Fibroblast of lung (primary cell): Measurements from ENCODE around the gene HPS1. TPM values are rescaled to one million over a fixed set of nuclear protein-coding genes. Genes with fewer than 3 reads are reported as not detected.

Source experiments
- DNase-seq, 2 donors: peaks; one replicate each; pipeline versions ENCODE4 v3.0.0 to v3.0.0-alpha.2; 2010; ENCODE audit warnings: low read depth in 2 of 2
- H2AFZ ChIP-seq: 2 replicates; pipeline ENCODE4 v1.5.1; 2012; ENCODE audit warnings: low read length, control low read depth, inconsistent platforms
- H3K27ac ChIP-seq: 2 replicates; pipeline ENCODE4 v1.5.1; 2011; ENCODE audit warnings: low read length, control low read depth; ENCODE audit not compliant: insufficient read depth
- H3K27me3 ChIP-seq: 2 replicates; pipeline ENCODE4 v1.5.1; 2011; ENCODE audit warnings: mild to moderate bottlenecking, low read length; ENCODE audit not compliant: control insufficient read depth, insufficient read depth
- H3K36me3 ChIP-seq: 2 replicates; pipeline ENCODE4 v1.5.1; 2011; ENCODE audit warnings: low read length; ENCODE audit not compliant: control insufficient read depth, insufficient read depth
- H3K4me1 ChIP-seq: 2 replicates; pipeline ENCODE4 v1.5.1; 2011; ENCODE audit warnings: low read length; ENCODE audit not compliant: control insufficient read depth, insufficient read depth; ENCODE audit errors: extremely low read depth
- H3K4me2 ChIP-seq: 2 replicates; pipeline ENCODE4 v1.5.1; 2011; ENCODE audit warnings: low read length, control low read depth; ENCODE audit not compliant: insufficient read depth; ENCODE audit errors: extremely low read depth
- H3K4me3 ChIP-seq, 4 experiments: fragments of 200-600 bp in 1 of 4; sonication (generic) in 1 of 4; replicated peaks in 1 of 4; 2 replicates each; pipeline ENCODE4 v1.5.1; 2011 to 2016; ENCODE audit warnings: low read length in 4 of 4, low read depth in 3 of 4, mild to moderate bottlenecking in 3 of 4, control low read depth in 2 of 4, inconsistent platforms in 1 of 4, mixed read lengths in 1 of 4; ENCODE audit not compliant: insufficient read depth in 1 of 4; ENCODE audit errors: control extremely low read depth in 1 of 4
- H3K79me2 ChIP-seq: 2 replicates; pipeline ENCODE4 v1.5.1; 2012; ENCODE audit warnings: mild to moderate bottlenecking, low read length, inconsistent platforms; ENCODE audit not compliant: control insufficient read depth, insufficient read depth
- H3K9ac ChIP-seq: 2 replicates; pipeline ENCODE4 v1.5.1; 2011; ENCODE audit warnings: mild to moderate bottlenecking, low read length, control low read depth; ENCODE audit not compliant: insufficient read depth
- H3K9me3 ChIP-seq: 2 replicates; pipeline ENCODE4 v1.5.1; 2012; ENCODE audit warnings: low read depth, low read length; ENCODE audit not compliant: control insufficient read depth, insufficient read depth
- H4K20me1 ChIP-seq: 2 replicates; pipeline ENCODE4 v1.5.1; 2011; ENCODE audit warnings: low read length; ENCODE audit not compliant: control insufficient read depth, insufficient read depth; ENCODE audit errors: extremely low read depth
- EZH2 ChIP-seq: IDR thresholded peaks from 2 replicates; pipeline ENCODE4 v1.5.1; 2012; ENCODE audit warnings: low read length, control low read depth, mild to moderate bottlenecking; ENCODE audit errors: missing control alignments
- polyA plus RNA-seq, 2 donors: library from polyadenylated mRNA; depleted of rRNA in 1 of 2; stranded (reverse) in 1 of 2; unstranded in 1 of 2; fragments of >200 nt; gene quantifications; 2 replicates each; pipeline ENCODE4 v1.2.1, GENCODE V29; 2011 to 2012; ENCODE audit warnings: missing spikeins in 1 of 2
- total RNA-seq: library from RNA; depleted of rRNA; stranded (reverse); fragments of >200 nt; gene quantifications from 2 replicates; pipeline ENCODE4 v1.2.1, GENCODE V29; 2014
- TF ChIP-seq, protein P1 (sequence below), 2 donors: IDR thresholded peaks in 1 of 2; conservative IDR thresholded peaks in 1 of 2; 1 replicate in 1 of 2; 2 replicates in 1 of 2; pipeline ENCODE4 v1.5.1; 2011 to 2012; ENCODE audit warnings: low read length in 2 of 2, control low read depth in 1 of 2, inconsistent platforms in 1 of 2, low read depth in 1 of 2, mild to moderate bottlenecking in 1 of 2

Gene HPS1
- total and polyA plus RNA-seq, 2 donors (not counting 1 experiment from before 2014, with no cell fraction given), result 44.6 to 58.1 TPM

DNA sequence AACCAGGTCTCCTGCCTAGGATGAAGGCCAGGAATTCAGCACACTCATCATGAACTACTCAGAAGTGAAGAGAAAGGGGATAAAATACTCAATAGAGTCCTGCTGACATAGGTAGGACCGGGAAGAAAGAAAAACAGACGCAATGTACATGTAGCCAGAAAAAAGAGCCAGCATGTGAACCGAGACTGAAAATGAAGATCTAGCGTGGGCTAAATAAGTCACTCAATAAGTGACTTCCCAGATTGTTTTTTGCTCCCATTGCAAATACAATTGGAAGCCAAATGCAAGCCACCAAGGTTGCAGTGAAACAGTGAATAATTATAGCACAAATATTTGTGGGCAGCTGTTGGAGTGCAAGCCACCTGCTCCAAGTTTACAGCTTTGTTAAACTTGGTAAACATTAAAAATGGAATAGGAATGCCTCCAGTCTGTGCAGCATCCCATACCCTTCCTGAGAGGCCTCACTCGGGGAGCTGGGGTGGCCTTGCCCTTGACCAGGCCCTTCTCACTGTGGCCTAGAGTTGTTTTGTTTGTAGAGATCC, 34.7 kb upstream of the HPS1 start:
- no peaks in the 10 kb centered on the region for H3K36me3 ChIP-seq
- no peaks in the 10 kb centered on the region for H4K20me1 ChIP-seq
- DNase-seq, result no peak
- H3K9ac ChIP-seq, result no peak overlapping the region
- no peak overlapping the region for H3K27ac ChIP-seq
- H2AFZ ChIP-seq, result no peak overlapping the region
- TF ChIP-seq EZH2, result no peak
- TF ChIP-seq, protein P1, sequence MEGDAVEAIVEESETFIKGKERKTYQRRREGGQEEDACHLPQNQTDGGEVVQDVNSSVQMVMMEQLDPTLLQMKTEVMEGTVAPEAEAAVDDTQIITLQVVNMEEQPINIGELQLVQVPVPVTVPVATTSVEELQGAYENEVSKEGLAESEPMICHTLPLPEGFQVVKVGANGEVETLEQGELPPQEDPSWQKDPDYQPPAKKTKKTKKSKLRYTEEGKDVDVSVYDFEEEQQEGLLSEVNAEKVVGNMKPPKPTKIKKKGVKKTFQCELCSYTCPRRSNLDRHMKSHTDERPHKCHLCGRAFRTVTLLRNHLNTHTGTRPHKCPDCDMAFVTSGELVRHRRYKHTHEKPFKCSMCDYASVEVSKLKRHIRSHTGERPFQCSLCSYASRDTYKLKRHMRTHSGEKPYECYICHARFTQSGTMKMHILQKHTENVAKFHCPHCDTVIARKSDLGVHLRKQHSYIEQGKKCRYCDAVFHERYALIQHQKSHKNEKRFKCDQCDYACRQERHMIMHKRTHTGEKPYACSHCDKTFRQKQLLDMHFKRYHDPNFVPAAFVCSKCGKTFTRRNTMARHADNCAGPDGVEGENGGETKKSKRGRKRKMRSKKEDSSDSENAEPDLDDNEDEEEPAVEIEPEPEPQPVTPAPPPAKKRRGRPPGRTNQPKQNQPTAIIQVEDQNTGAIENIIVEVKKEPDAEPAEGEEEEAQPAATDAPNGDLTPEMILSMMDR (conservative IDR thresholded peaks at IDR 0.05 in 1 of 2, IDR thresholded peaks at IDR 0.05 in 1 of 2; ENCODE audit: low read depth in 1 of 2, low read length in 2 of 2), result no peak
- H3K4me2 ChIP-seq, result no peak overlapping the region
- no peaks in the 10 kb centered on the region for H3K27me3 ChIP-seq
- H3K9me3 ChIP-seq, result no peaks in the 10 kb centered on the region
- H3K4me1 ChIP-seq, result no peaks in the 10 kb centered on the region
- no peaks in the 10 kb centered on the region for H3K79me2 ChIP-seq
- H3K4me3 ChIP-seq, result no peak overlapping the region

DNA sequence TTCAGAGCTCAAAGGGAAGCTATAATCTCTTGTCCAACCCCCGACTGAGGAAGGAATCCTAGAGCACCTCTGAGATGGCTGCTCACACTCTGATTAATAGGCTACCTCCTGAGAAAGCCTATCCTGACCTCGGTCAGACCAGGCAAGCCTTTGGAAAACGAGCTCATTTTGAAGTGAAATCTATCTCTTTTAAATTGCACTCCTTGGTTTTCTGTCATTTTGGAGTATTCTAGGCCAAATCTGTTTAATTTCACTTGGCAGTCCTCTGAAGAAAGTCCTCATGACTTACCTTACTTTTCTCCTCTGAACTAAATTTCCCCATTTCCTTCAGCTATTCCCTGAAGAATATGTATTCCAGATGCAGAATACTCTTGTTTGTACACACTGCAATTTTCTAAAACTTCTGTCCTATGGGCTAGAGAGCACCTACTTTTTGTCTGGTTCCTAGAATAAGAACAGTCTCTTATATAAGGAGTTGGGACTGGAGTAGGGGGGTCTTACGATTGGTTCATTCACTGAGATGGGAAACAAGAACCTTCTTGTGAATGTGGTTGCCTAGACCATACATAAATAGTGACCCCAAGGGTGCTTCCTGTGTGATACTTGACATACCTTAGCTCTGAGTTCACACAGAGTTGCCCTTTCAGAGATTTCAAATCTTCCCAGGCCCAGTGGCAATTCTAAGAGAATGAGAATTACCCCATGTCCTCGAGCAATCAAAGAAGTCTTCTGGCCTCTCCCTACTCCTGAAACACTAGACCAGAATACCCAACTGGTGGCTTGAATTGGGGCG, 31.9 kb upstream of the HPS1 start:
- no peak overlapping the region for H3K27ac ChIP-seq
- no peaks in the 10 kb centered on the region for H4K20me1 ChIP-seq
- H3K4me2 ChIP-seq, result no peak overlapping the region
- H3K4me1 ChIP-seq, result no peaks in the 10 kb centered on the region
- H2AFZ ChIP-seq, result no peak overlapping the region
- TF ChIP-seq, protein P1 (conservative IDR thresholded peaks at IDR 0.05 in 1 of 2, IDR thresholded peaks at IDR 0.05 in 1 of 2; ENCODE audit: low read depth in 1 of 2, low read length in 2 of 2), result no peak
- H3K36me3 ChIP-seq, result no peaks in the 10 kb centered on the region
- H3K27me3 ChIP-seq, result no peaks in the 10 kb centered on the region
- no peak overlapping the region for H3K9ac ChIP-seq
- H3K9me3 ChIP-seq, result no peaks in the 10 kb centered on the region
- DNase-seq, result no peak
- no peak overlapping the region for H3K4me3 ChIP-seq
- no peaks in the 10 kb centered on the region for H3K79me2 ChIP-seq

DNA sequence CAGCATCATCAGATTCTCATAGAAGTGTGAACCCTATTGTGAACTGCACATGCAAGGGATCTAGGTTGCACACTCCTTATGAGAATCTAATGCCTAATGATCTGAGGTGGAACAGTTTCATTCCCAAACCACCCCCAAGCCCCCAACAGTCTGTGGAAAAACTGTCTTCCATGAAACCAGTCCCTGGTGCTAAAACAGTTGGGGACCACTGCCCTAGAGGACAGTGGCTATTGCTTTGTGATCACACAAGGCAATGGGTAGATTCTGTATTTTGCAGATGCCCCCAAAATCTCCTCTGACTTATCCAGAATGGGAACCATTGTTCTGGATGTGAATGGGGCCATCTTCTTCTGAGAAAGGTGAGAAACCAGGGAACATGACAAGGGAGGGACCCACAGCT, 31.1 kb upstream of the HPS1 start:
- Histone ChIP-seq H4K20me1 (no peaks in the 10 kb centered on the region), H2AFZ (no peak overlapping the region)
- TF ChIP-seq, protein P1 (conservative IDR thresholded peaks at IDR 0.05 in 1 of 2, IDR thresholded peaks at IDR 0.05 in 1 of 2; ENCODE audit: low read depth in 1 of 2, low read length in 2 of 2), result no peak
- TF ChIP-seq EZH2, result no peak

More for the DNA sequence above, 31.1 kb upstream of the HPS1 start:
- Histone ChIP-seq H3K4me1 (no peaks in the 10 kb centered on the region), H3K79me2 (no peaks in the 10 kb centered on the region), H3K36me3 (no peaks in the 10 kb centered on the region), H3K9ac (no peak overlapping the region), H3K4me3 (no peak overlapping the region), H3K4me2 (no peak overlapping the region), H3K27me3 (no peaks in the 10 kb centered on the region), H3K9me3 (no peaks in the 10 kb centered on the region), H3K27ac (no peak overlapping the region)
- no peak for DNase-seq
